GM23338 (cell line): ENCODE data around the gene BDH1. TPM values are rescaled to one million over a fixed set of nuclear protein-coding genes. Genes with fewer than 3 reads are reported as not detected.

ENCODE experiments used
- ATAC-seq: fragments of 200-7000 bp; cut with Tn5 transposase; 3 replicates; pipeline ENCODE4 v1.9.1; 2020
- DNase-seq: peaks from one replicate; pipeline ENCODE4 v3.0.0-alpha.2; 2015; ENCODE audit warnings: low spot score
- H2AFZ ChIP-seq: fragments of 200-600 bp; sonication (generic); 2 replicates; pipeline ENCODE4 v1.8.0; 2016; ENCODE audit warnings: antibody characterized with exemption, mild to moderate bottlenecking, moderate library complexity
- H3F3A ChIP-seq: fragments of 200-600 bp; sonication (generic); replicated peaks from 2 replicates; pipeline ENCODE4 v1.8.0; 2017; ENCODE audit warnings: antibody characterized with exemption, mixed run types, low read depth
- H3K27ac ChIP-seq: fragments of 200-600 bp; sonication (generic); 2 replicates; pipeline ENCODE4 v1.6.1; 2016; ENCODE audit warnings: low read depth
- H3K27me3 ChIP-seq: fragments of 200-600 bp; sonication (generic); 2 replicates; pipeline ENCODE4 v1.8.0; 2016; ENCODE audit warnings: mild to moderate bottlenecking, mixed run types, moderate library complexity; ENCODE audit not compliant: insufficient read depth
- H3K36me3 ChIP-seq: fragments of 200-600 bp; sonication (generic); 2 replicates; pipeline ENCODE4 v1.8.0; 2016; ENCODE audit warnings: mild to moderate bottlenecking; ENCODE audit not compliant: insufficient read depth
- H3K4me1 ChIP-seq: fragments of 200-600 bp; sonication (generic); 2 replicates; pipeline ENCODE4 v1.8.0; 2016; ENCODE audit warnings: mild to moderate bottlenecking, moderate library complexity; ENCODE audit not compliant: insufficient read depth
- H3K4me2 ChIP-seq: fragments of 200-600 bp; sonication (generic); 2 replicates; pipeline ENCODE4 v1.7.1; 2017; ENCODE audit warnings: mixed run types
- H3K4me3 ChIP-seq: fragments of 200-600 bp; sonication (generic); 2 replicates; pipeline ENCODE4 v1.6.1; 2016; ENCODE audit warnings: mixed run types
- H3K79me2 ChIP-seq: fragments of 200-600 bp; sonication (generic); replicated peaks from 2 replicates; pipeline ENCODE4 v1.8.0; 2017; ENCODE audit warnings: mild to moderate bottlenecking; ENCODE audit not compliant: insufficient read depth
- H3K9me2 ChIP-seq: fragments of 200-600 bp; sonication (generic); 2 replicates; pipeline ENCODE4 v1.8.0; 2017; ENCODE audit not compliant: insufficient read depth
- H4K20me1 ChIP-seq: fragments of 200-600 bp; sonication (generic); replicated peaks from 2 replicates; pipeline ENCODE4 v1.8.0; 2017; ENCODE audit warnings: mild to moderate bottlenecking; ENCODE audit not compliant: insufficient read depth
- H3K27ac Mint-ChIP-seq: 2 replicates; pipeline ENCODE4 v1.8.0; 2020; ENCODE audit warnings: inconsistent platforms, mild to moderate bottlenecking, moderate library complexity, mixed read lengths
- H3K27me3 Mint-ChIP-seq: 3 replicates; pipeline ENCODE4 v1.8.0; 2022; ENCODE audit warnings: low read depth, mild to moderate bottlenecking, moderate library complexity, mixed read lengths, inconsistent platforms; ENCODE audit not compliant: insufficient read depth, poor library complexity
- H3K36me3 Mint-ChIP-seq: 3 replicates; pipeline ENCODE4 v1.8.0; 2021; ENCODE audit warnings: low read depth, mild to moderate bottlenecking, inconsistent platforms, moderate library complexity, mixed read lengths
- H3K4me1 Mint-ChIP-seq: 3 replicates; pipeline ENCODE4 v1.8.0; 2020; ENCODE audit warnings: mild to moderate bottlenecking, inconsistent platforms, mixed read lengths
- H3K4me3 Mint-ChIP-seq: 3 replicates; pipeline ENCODE4 v1.8.0; 2021; ENCODE audit warnings: moderate library complexity, mild to moderate bottlenecking, inconsistent platforms, mixed read lengths
- H3K9me3 Mint-ChIP-seq: 3 replicates; pipeline ENCODE4 v1.8.0; 2020; ENCODE audit warnings: moderate library complexity, mild to moderate bottlenecking, inconsistent platforms, mixed read lengths
- CREB1 ChIP-seq: fragments of 250-450 bp; sonication (Bioruptor Pico); IDR thresholded peaks from 2 replicates; pipeline ENCODE4 v1.5.0; 2020; ENCODE audit warnings: low read depth, mild to moderate bottlenecking, moderate library complexity
- EZH2phosphoT487 ChIP-seq: fragments of 200-600 bp; sonication (generic); IDR thresholded peaks from one replicate; pipeline ENCODE4 v1.8.1; 2018; ENCODE audit warnings: antibody characterized with exemption; ENCODE audit not compliant: unreplicated experiment
- JUNB ChIP-seq: IDR thresholded peaks from one replicate; pipeline ENCODE4 v1.6.1; 2016; ENCODE audit warnings: antibody characterized with exemption; ENCODE audit not compliant: unreplicated experiment
- POLR2AphosphoS5 ChIP-seq: IDR thresholded peaks from 2 replicates; pipeline ENCODE4 v1.6.1; 2016; ENCODE audit warnings: antibody characterized with exemption, low read depth
- STAT1 ChIP-seq: IDR thresholded peaks from one replicate; pipeline ENCODE4 v1.6.1; 2016; ENCODE audit warnings: antibody characterized with exemption; ENCODE audit not compliant: unreplicated experiment
- ZNF331 ChIP-seq: fragments of 250-450 bp; sonication (Bioruptor Pico); IDR thresholded peaks from 2 replicates; pipeline ENCODE4 v1.5.0; 2020; ENCODE audit warnings: low read depth, mild to moderate bottlenecking, moderate library complexity
- polyA plus RNA-seq: library from polyadenylated mRNA; unstranded; fragments of >200 nt; fragmentation: Nextera tagmentation; extraction: Ambion mirVana; gene quantifications from 2 replicates; pipeline ENCODE4 v1.2.1, GENCODE V29; 2016
- total RNA-seq: library from RNA; depleted of rRNA; stranded (reverse); fragments of >200 nt; shearing (Covaris generic); gene quantifications from 2 replicates; pipeline ENCODE4 v1.2.3, GENCODE V29; 2014
- TF ChIP-seq, protein P1 (sequence below): fragments of 250-450 bp; sonication (Bioruptor Pico); IDR thresholded peaks from 2 replicates; pipeline ENCODE4 v1.5.0; 2020; ENCODE audit warnings: mild to moderate bottlenecking, moderate library complexity
- TF ChIP-seq, protein P2 (sequence below): IDR thresholded peaks from 2 replicates; pipeline ENCODE4 v1.6.1; 2016; ENCODE audit warnings: antibody characterized with exemption
- TF ChIP-seq, protein P3 (sequence below), 2 experiments: fragments of 200-600 bp in 1 of 2; sonication (generic) in 1 of 2; conservative IDR thresholded peaks; 2 replicates each; pipeline versions ENCODE4 v1.5.1 to v1.6.1; 2016 to 2017; ENCODE audit warnings: antibody characterized with exemption in 2 of 2, low read depth in 2 of 2, mild to moderate bottlenecking in 2 of 2, moderate library complexity in 1 of 2

The BDH1 gene
- total and polyA plus RNA-seq, 2 experiments from 2014 or later, result 18.1 to 19.3 TPM

DNA sequence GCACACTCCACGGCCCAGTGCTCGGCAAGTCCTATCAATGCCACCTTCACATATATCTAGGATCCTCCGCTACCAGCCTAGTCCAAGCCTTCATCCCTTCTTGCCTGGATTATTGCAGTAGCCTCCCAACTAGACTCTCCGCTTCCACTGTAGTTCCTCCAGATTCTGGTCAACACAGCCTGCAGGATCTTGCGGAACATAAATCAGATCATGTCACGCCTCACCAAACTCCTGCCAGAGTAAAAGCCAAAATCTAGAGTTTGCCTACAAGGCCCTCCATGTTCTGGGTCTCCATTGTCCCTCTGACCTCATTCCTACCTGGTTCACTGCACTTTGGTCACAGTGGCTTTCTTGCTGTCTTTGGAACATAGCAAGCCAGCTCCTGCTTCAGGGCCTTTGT lies 3.6 kb downstream of the BDH1 start (continued):
- TF ChIP-seq, protein P1, sequence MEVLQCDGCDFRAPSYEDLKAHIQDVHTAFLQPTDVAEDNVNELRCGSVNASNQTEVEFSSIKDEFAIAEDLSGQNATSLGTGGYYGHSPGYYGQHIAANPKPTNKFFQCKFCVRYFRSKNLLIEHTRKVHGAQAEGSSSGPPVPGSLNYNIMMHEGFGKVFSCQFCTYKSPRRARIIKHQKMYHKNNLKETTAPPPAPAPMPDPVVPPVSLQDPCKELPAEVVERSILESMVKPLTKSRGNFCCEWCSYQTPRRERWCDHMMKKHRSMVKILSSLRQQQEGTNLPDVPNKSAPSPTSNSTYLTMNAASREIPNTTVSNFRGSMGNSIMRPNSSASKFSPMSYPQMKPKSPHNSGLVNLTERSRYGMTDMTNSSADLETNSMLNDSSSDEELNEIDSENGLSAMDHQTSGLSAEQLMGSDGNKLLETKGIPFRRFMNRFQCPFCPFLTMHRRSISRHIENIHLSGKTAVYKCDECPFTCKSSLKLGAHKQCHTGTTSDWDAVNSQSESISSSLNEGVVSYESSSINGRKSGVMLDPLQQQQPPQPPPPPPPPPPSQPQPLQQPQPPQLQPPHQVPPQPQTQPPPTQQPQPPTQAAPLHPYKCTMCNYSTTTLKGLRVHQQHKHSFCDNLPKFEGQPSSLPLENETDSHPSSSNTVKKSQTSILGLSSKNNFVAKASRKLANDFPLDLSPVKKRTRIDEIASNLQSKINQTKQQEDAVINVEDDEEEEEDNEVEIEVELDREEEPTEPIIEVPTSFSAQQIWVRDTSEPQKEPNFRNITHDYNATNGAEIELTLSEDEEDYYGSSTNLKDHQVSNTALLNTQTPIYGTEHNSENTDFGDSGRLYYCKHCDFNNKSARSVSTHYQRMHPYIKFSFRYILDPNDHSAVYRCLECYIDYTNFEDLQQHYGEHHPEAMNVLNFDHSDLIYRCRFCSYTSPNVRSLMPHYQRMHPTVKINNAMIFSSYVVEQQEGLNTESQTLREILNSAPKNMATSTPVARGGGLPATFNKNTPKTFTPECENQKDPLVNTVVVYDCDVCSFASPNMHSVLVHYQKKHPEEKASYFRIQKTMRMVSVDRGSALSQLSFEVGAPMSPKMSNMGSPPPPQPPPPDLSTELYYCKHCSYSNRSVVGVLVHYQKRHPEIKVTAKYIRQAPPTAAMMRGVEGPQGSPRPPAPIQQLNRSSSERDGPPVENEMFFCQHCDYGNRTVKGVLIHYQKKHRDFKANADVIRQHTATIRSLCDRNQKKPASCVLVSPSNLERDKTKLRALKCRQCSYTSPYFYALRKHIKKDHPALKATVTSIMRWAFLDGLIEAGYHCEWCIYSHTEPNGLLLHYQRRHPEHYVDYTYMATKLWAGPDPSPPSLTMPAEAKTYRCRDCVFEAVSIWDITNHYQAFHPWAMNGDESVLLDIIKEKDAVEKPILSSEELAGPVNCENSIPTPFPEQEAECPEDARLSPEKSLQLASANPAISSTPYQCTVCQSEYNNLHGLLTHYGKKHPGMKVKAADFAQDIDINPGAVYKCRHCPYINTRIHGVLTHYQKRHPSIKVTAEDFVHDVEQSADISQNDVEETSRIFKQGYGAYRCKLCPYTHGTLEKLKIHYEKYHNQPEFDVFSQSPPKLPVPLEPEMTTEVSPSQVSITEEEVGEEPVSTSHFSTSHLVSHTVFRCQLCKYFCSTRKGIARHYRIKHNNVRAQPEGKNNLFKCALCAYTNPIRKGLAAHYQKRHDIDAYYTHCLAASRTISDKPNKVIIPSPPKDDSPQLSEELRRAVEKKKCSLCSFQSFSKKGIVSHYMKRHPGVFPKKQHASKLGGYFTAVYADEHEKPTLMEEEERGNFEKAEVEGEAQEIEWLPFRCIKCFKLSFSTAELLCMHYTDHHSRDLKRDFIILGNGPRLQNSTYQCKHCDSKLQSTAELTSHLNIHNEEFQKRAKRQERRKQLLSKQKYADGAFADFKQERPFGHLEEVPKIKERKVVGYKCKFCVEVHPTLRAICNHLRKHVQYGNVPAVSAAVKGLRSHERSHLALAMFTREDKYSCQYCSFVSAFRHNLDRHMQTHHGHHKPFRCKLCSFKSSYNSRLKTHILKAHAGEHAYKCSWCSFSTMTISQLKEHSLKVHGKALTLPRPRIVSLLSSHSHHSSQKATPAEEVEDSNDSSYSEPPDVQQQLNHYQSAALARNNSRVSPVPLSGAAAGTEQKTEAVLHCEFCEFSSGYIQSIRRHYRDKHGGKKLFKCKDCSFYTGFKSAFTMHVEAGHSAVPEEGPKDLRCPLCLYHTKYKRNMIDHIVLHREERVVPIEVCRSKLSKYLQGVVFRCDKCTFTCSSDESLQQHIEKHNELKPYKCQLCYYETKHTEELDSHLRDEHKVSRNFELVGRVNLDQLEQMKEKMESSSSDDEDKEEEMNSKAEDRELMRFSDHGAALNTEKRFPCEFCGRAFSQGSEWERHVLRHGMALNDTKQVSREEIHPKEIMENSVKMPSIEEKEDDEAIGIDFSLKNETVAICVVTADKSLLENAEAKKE (CRISPR knock-in tag), result no peak
- TF ChIP-seq, protein P2, sequence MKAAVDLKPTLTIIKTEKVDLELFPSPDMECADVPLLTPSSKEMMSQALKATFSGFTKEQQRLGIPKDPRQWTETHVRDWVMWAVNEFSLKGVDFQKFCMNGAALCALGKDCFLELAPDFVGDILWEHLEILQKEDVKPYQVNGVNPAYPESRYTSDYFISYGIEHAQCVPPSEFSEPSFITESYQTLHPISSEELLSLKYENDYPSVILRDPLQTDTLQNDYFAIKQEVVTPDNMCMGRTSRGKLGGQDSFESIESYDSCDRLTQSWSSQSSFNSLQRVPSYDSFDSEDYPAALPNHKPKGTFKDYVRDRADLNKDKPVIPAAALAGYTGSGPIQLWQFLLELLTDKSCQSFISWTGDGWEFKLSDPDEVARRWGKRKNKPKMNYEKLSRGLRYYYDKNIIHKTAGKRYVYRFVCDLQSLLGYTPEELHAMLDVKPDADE, result no peak
- TF ChIP-seq POLR2AphosphoS5, result no peak
- TF ChIP-seq EZH2phosphoT487, result no peak
- no peak for TF ChIP-seq CREB1 (CRISPR knock-in tag)
- TF ChIP-seq STAT1, result no peak
- TF ChIP-seq JUNB, result no peak

DNA sequence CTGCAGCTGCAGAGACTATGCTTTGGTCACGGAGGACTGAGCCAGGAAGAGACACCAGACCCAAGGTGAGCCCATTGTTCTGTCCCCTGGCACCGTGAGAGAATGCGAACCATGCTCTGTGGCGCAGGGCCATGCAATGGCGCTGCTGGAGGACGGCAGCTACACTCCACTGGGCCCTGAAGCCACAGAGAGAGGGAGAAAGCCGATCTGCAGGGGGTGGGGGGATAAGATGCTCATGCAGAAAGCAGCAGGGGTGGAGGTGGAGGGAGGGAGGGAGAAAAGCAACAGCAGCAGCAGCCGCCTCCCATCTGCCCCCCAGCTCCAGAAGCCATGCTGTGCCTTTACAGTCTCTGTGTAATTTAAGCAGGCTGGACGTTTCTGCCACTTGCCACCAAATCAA lies 5.3 kb downstream of the BDH1 start:
- DNase-seq (peak; percentile 35), ATAC-seq (peak; percentile 6)
- Histone ChIP-seq H3K27ac (peak overlapping the region; percentile 26; the same call in 1 of the 2 replicates), H2AFZ (no peak overlapping the region), H3F3A (no peaks in the 10 kb centered on the region; the same call in 1 of the 2 replicates), H3K36me3 (no peaks in the 10 kb centered on the region), H3K79me2 (peaks cover 18% of the 10 kb centered on the region), H3K4me2 (peak overlapping the region; percentile 65), H3K27me3 (no peaks in the 10 kb centered on the region), H3K4me1 (peaks cover 43% of the 10 kb centered on the region), H3K9me2 (no peaks in the 10 kb centered on the region), H3K4me3 (peak overlapping the region; percentile 17; the same call in 1 of the 2 replicates), H4K20me1 (no peaks in the 10 kb centered on the region)
- Mint-ChIP-seq H3K4me3 (peak overlapping the region; percentile 9; the same call in 1 of the 3 replicates), H3K36me3 (peaks cover 5% of the 10 kb centered on the region; the same call in 2 of the 3 replicates), H3K27me3 (peaks cover 17% of the 10 kb centered on the region), H3K4me1 (peaks cover 51% of the 10 kb centered on the region), H3K9me3 (no peaks in the 10 kb centered on the region), H3K27ac (0 out of 2 replicates have a peak overlapping the region, but pooled peaks have one; percentile 23)
- TF ChIP-seq, protein P3, sequence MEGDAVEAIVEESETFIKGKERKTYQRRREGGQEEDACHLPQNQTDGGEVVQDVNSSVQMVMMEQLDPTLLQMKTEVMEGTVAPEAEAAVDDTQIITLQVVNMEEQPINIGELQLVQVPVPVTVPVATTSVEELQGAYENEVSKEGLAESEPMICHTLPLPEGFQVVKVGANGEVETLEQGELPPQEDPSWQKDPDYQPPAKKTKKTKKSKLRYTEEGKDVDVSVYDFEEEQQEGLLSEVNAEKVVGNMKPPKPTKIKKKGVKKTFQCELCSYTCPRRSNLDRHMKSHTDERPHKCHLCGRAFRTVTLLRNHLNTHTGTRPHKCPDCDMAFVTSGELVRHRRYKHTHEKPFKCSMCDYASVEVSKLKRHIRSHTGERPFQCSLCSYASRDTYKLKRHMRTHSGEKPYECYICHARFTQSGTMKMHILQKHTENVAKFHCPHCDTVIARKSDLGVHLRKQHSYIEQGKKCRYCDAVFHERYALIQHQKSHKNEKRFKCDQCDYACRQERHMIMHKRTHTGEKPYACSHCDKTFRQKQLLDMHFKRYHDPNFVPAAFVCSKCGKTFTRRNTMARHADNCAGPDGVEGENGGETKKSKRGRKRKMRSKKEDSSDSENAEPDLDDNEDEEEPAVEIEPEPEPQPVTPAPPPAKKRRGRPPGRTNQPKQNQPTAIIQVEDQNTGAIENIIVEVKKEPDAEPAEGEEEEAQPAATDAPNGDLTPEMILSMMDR (conservative IDR thresholded peaks at IDR 0.05; ENCODE audit: low read depth in 2 of 2), result no peak
- no peak for TF ChIP-seq ZNF331 (CRISPR knock-in tag)
- TF ChIP-seq STAT1, result no peak
